CD4-positive, alpha-beta T cell treated with Interferon gamma for 1 hour (primary cell): Measurements from ENCODE around the gene CIAO1.
"Not testable (repeated sequence)": the region's sequence is repeated elsewhere in the genome, so short reads cannot be mapped to it uniquely, and the experiment has no call there.

ENCODE experiments used
- DNase-seq: peaks from one replicate; pipeline ENCODE4 v3.0.0-alpha.2; 2020

The CIAO1 gene

GRCh38 chr2:96251721-96252292 lies 14.2 kb upstream of the CIAO1 start:
- peak; percentile 25 for DNase-seq

- DNase-seq = no peak
These were observed 13.5 kb upstream of the CIAO1 start for GRCh38 chr2:96252526-96252925.

GRCh38 chr2:96253006-96253405 lies 13.0 kb upstream of the CIAO1 start:
- no peak for DNase-seq

GRCh38 chr2:96254571-96254970 lies 11.5 kb upstream of the CIAO1 start:
- DNase-seq = no peak

GRCh38 chr2:96256611-96257113 lies 9.4 kb upstream of the CIAO1 start:
- no peak for DNase-seq

GRCh38 chr2:96257744-96258143 lies 8.3 kb upstream of the CIAO1 start:
- not testable (repeated sequence) for DNase-seq

GRCh38 chr2:96258166-96259022 lies 7.6 kb upstream of the CIAO1 start:
- DNase-seq = no peak

GRCh38 chr2:96259497-96259921 lies 6.5 kb upstream of the CIAO1 start:
- DNase-seq = no peak

- DNase-seq = peak; percentile 55
These were observed 5.4 kb upstream of the CIAO1 start for GRCh38 chr2:96260387-96261260.

GRCh38 chr2:96261328-96262003 lies 4.6 kb upstream of the CIAO1 start:
- no peak for DNase-seq

- no peak for DNase-seq
These were observed 3.7 kb upstream of the CIAO1 start for GRCh38 chr2:96262306-96262705.

GRCh38 chr2:96264086-96264485 lies 1.9 kb upstream of the CIAO1 start:
- no peak for DNase-seq

GRCh38 chr2:96264656-96265348 lies 1.2 kb upstream of the CIAO1 start:
- DNase-seq = peak; percentile 18

GRCh38 chr2:96265349-96265839 lies 631 bp upstream of the CIAO1 start:
- peak; percentile 19 for DNase-seq

GRCh38 chr2:96267159-96267971 lies 1.3 kb downstream of the CIAO1 start:
- DNase-seq = peak; percentile 34

GRCh38 chr2:96271995-96272394 lies 6.0 kb downstream of the CIAO1 start:
- DNase-seq = no peak

GRCh38 chr2:96273763-96274162 lies 7.7 kb downstream of the CIAO1 start:
- no peak for DNase-seq

- DNase-seq = no peak
These were observed 8.5 kb downstream of the CIAO1 start for GRCh38 chr2:96274355-96275056.

- no peak for DNase-seq
These were observed 10.9 kb downstream of the CIAO1 start for GRCh38 chr2:96276787-96277499.
